ENCODE measurements around the gene TTC39C.
"Not testable (repeated sequence)": the region's sequence is repeated elsewhere in the genome, so short reads cannot be mapped to it uniquely, and the experiment has no call there.

Gene TTC39C

DNA sequence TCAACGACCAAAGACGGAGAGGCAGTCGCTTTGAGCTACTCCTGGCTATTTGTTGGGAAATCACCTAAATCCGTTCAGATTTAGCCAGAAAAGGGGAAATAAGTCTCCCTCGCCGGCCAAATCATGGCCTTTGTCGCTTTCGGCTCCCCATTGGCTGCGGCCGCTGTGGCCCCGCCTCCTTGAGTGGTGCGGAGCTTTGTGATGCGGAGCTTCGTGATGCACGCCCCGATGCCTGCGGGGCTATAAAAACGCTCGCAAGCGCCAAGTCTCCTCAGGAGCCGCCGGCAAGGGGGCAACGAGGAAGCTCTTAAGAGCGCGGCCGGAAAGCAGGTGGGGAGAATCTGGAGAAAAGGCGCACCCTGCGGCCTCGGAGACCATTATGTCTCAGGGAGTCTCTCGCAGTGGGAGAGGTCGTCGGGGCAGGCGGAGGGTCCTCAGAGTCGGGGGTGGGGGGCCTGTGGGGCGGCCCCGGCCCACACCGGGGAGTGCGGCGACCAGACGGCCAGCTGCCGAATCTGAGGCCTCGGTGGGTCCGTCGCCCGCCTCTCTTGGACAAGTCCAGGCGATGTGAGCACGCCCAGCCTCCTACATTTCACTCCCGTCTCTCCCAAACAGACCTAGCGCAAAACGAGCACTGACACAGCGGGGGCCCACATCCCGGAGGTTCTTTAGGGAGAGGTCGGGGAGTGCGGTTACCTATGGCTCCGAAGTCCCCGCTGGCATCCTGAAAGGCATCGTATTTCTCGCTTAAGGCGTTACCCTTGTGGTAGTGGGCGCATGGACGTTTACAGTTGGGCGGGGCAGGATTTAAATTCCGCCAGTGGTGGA, 124.4 kb downstream of the TTC39C start, which contains the start of gene CABYR:
Gene CABYR, plus strand, starts transcription at position 274 of the 828 bp plus-strand sequence. CDS start 4,053 bp downstream, outside the sequence.
- peak; percentile 70 for DNase-seq

- no peak for DNase-seq
These were observed 126.1 kb downstream of the TTC39C start for GRCh38 chr18:24140697-24141096.

DNA sequence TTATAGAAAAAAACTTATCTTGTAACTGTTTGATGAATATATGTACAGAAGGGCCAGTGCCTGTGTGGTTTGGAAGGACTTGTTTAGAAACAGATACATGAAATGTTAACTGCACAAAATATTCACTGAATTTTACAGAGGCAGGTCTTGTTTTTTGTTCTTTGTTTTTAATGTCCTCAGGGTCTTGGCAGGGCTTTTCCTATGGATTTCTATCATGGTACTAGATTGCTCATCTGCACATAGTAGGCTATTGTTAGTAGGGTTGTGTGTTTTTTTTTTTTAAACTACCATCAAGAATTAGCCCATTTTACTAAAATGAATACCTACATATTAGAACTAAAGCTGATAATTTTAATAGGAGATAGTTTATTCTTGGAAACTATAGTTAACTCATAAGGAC, 127.8 kb downstream of the TTC39C start:
- DNase-seq: no peak

DNA sequence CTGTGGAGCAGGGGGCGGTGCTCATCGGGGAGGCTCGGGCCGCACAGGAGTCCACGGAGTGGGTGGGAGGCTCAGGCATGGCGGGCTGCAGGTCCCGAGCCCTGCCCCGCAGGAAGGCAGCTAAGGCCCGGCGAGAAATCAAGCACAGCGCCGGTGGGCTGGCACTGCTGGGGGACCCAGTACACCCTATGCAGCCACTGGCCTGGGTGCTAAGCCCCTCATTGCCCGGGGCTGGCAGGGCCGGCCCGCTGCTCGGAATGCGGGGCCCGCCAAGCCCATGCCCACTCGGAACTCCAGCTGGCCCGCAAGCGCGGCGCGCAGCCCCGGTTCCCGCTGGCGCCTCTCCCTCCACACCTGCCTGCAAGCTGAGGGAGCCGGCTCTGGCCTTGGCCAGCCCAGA, 135.0 kb downstream of the TTC39C start:
- not testable (repeated sequence) for DNase-seq

- no peak for DNase-seq
These were observed 138.8 kb downstream of the TTC39C start for GRCh38 chr18:24153397-24153796.

DNA sequence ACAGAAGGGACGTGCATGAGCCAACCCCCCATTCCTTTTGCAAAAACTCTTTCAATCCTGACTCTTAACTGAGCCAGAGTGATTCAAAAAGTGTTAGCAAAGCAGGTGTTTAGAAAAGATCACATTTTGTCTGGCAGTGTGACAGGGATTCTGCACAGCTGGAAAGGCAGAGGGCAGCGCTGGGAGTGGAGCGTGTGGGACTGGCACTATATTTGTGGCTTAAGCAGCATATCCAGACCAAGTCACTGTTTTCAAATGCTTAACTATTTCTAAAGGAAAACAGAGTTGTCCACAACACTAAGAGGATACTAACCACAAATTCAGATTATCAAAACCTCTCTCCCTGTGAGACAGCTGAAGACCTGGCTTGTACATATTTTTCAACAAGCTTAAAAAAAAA, 143.3 kb downstream of the TTC39C start:
- DNase-seq: no peak

- DNase-seq: no peak
These were observed 145.5 kb downstream of the TTC39C start for GRCh38 chr18:24160086-24160485.

DNA sequence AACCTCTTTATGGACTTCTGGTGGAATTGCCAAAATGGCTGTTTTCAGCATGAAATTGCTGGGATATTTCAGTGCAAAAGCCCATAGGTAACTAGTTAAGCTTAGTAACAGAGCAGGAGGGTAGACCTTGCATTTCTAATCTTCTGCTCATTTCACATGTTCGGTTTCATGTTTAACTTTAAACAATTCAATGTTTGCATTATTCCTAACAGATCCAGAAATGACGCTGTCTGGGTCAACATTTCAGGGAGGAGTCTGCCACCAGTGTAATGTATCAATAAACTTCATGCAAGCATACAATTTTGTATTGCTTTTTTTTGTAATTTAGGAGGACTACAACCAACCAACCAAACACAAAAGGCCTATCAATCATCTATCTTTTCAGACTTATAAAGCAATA, 146.8 kb downstream of the TTC39C start:
- no peak for DNase-seq

DNA sequence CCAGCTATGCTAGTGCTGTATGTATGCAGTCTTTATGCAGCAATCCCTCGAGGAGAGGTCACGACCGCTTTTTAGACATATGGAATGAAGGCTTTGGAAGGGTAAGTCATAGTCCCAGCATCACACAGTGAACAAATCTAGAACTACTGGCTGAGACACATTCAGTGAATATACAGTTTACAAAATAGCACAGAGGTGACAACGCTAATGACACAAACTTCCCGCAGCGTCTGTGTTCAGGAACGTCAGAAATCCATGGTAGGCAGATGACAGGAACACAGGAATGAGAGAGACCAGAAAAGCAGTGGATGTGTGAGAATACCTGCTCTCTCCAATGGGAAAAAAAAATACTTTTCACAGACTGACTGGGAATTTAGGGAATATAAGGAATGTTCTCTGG, 153.9 kb downstream of the TTC39C start:
- no peak for DNase-seq

DNA sequence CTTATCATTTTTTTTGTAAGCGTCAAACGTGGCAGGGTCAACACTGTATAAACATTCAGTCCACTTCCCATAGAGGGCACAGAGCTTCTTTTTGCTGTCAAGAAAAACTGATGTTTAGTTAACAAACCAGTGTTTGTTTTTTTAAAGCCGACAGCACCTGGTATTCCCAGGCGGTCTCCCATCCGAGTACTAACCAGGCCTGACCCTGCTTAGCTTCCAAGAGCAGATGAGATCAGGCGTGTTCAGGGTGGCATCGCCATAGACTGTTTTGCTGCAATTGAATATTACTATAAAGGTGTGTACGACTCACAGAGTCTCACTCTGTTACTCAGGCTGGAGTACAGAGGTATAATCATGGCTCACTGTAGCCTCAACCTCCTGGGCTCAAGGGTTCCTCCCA, 155.8 kb downstream of the TTC39C start:
- DNase-seq: no peak

DNA sequence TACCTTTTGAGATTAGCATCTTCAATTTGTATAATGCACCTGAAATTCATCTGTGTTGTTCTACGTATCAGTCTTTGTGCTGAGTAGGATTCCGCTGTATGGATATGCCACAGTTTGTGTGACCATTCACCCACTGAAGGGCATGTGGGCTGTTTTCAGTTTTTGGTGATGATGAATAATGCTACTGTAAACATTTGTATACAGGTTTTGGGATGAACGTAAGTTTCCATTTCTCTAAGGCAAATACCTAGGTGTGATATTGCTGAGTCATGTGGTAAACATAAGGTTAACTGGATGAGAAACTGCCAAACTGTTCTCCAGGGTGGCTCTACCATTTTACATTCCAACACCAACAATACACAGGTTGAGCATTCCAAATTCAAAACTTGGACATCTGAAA, 159.4 kb downstream of the TTC39C start:
- DNase-seq: no peak

- peak; percentile 52 for DNase-seq
These were observed 162.3 kb downstream of the TTC39C start for GRCh38 chr18:24176727-24177416.

- no peak for DNase-seq
These were observed 163.1 kb downstream of the TTC39C start for GRCh38 chr18:24177499-24178133.

GRCh38 chr18:24180048-24180447, 165.5 kb downstream of the TTC39C start:
- no peak for DNase-seq

- no peak for DNase-seq
These were observed 167.3 kb downstream of the TTC39C start for GRCh38 chr18:24181806-24182205.

Data from activated CD4-positive, CD25-positive, alpha-beta regulatory T cell treated with anti-CD3 and anti-CD28 coated beads, Interleukin-2, amount 50 U/mL, for 72 hours (primary cell).